AG08396 (cell line): ENCODE measurements around the gene TNIP2.
"Not testable (repeated sequence)": the region's sequence is repeated elsewhere in the genome, so short reads cannot be mapped to it uniquely, and the experiment has no call there.

Source experiments
- DNase-seq: peaks from one replicate; pipeline ENCODE4 v3.0.0; 2012; ENCODE audit warnings: low spot score, mixed read lengths

The TNIP2 gene

GRCh38 chr4:2767705-2768074 lies 11.6 kb upstream of the TNIP2 start:
- DNase-seq = no peak

GRCh38 chr4:2767046-2767704 lies 11.0 kb upstream of the TNIP2 start:
- no peak for DNase-seq

GRCh38 chr4:2765832-2766526 lies 9.8 kb upstream of the TNIP2 start:
- no peak for DNase-seq

DNA sequence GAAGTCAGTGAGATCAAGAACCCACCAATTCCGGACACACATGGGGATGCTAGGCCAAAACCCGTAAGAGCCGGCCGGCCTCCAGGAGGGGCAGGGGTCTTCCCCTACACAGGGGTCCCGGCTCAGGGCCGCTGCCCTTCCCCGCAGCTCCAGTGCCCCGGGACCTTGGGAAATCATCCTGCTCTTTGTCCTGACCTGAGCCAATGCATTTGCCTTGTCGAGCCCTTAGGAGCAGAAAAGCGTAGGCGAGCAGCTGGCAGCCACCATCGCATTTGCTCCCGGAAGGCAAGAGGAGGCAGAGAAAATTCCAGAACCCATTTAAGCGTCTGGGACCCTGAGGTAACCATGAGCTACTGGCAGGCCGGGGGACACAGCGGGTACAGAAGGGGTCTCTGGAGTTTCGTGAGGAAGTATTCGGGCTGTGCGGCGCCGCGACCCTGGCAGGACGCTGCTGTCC lies 7.4 kb upstream of the TNIP2 start:
- peak; percentile 45 for DNase-seq

- not testable (repeated sequence) for DNase-seq
Observed at GRCh38 chr4:2762486-2763370, 6.6 kb upstream of the TNIP2 start.

DNA sequence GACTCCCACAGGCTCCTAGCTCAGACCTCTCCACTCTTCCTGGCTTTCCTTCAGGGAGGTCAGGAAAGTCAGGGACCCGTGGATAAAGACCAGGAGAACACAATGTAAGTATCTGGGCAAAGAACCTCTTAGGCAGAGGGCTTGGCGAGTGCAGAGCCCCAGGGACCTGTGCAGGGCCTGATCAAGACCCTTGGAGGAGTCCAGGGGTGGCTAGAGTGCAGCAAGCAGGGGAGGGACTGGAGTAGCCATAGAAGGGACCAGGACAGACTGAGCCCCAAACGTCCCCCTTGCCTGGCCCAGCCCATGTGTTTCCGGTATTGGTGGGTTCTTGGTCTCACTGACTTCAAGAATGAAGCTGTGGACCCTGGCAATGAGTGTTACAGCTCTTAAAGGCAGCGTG lies 5.9 kb upstream of the TNIP2 start:
- DNase-seq = no peak

DNA sequence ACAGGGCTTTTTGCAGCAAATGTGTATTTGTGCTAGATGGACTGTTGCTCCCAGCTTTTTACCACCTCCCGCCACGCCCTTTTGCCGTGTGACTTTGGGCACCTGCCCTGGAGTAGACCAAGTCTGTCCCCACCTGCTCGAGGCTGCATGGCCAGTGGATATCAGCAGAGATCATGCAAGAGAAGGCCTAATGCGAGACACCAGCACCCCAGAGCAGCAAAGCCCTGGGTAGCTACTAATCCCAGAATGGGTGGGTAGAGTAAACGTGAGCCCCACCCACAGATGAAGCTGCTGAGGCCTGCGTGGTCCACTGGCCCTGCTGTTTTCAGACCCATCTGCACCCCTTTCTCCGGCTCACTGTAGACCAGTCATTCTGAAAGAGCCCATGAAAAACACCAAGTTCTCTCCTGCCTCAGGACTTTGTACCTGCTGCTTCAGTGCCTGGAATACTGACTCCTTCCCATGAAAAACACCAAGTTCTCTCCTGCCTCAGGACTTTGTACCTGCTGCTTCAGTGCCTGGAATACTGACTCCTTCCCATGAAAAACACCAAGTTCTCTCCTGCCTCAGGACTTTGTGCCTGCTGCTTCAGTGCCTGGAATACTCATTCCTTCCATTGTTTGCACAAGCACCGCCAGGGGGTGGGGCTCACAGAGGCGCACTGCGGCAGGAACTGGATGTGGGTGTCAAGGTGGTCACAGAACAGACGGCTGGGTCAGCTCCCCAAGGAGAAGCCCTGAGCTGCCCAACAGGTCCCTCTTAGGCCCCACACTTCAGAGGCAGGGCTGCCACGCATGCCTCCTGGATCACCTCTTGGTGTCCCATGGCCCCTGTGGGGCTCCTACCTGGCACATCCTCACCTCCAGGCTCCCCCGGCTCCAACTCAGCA lies 5.1 kb upstream of the TNIP2 start:
- peak; percentile 3 for DNase-seq

- peak; percentile 5 for DNase-seq
Observed at GRCh38 chr4:2757426-2757825, 1.3 kb upstream of the TNIP2 start.

DNA sequence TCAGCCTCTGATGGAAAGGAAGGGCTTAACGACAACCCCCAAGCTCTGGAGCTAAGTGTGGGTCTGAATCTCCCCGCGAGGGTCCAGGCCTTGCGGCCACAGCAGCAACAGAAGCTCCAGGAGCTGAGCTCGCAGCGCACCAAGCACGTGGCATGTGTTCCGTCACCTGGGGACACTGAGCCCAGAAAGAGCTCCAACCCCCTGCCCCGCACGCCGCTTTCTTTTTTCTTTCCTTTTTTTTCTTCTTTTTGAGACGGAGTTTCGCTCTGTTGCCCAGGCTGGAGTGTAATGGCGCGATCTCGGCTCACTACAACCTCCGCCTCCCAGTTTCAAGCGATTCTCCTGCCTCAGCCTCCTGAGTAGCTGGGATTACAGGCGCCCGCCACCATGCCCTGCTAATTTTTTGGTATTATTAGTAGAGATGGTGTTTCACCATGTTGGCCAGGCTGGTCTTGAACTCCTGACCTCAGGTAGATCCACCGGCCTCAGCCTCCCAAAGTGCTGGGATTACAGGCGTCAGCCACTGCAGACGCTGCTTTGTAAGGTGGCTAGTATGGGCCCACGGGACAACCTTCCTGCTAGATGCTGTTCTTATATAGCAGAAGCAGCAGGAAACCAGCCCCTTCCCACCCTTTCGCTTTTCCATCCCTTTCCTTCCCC lies 685 bp upstream of the TNIP2 start:
- no peak for DNase-seq

DNA sequence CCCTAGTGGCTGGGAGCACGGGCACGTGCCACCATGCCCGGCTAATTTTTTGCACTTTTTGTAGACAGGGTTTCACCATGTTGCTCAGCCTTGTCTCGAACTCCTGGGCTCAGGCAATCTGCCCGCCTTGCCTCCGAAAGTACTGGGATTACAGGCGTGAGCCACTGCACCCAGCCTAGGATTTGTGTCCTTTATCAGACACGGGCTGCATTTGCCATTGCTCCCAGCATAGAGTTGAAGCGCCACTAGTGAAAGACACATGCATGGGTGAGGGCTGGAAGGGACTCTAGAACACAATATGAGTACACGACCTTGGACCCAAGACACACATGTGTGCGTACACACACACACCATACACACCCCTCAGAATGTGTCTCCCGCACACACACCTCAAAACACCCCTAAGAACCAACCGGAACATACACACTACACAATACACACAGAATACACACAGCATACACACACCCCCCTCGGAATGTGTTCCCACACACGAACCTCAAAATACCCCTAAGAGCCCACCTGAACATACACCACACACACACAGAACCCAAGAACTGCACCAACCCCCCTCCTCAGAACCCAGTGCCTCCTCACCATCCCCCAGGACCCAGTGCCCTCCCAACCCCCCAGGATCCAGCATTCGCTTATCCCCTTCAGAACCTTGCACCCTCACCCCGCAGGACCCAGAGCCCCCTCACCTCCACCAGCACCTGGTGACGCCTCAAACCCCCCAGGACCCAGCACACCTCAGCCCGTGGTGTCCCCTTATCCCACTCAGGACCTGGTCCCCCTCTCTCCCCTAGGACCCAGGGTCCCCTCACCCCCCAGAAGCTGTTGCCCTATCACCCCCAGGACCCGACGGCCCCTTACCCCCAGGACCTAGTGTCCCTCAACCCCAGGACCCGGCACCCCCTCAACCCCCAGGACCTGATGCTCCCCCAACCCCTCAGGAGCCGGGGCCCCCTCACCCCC lies 1.0 kb downstream of the TNIP2 start:
- DNase-seq = no peak

DNA sequence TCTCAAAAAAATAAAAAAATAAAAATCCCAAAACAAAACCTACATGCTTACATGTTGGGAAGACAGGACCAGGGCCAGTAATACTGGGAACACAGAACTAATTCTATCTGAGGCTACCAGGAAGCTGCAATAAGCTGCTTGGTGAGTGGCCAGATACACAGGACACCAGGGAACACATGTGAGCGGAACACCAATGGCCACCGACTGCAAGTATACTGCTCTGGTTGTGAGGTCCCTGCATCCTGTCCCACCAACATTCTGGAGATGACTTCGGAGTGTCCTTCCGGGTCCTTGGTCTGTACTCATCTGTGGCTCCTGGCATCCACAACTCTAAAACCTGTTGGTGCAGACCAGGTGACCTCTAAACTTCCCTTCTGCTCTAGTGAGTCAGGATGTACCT lies 2.7 kb downstream of the TNIP2 start:
- no peak for DNase-seq

DNA sequence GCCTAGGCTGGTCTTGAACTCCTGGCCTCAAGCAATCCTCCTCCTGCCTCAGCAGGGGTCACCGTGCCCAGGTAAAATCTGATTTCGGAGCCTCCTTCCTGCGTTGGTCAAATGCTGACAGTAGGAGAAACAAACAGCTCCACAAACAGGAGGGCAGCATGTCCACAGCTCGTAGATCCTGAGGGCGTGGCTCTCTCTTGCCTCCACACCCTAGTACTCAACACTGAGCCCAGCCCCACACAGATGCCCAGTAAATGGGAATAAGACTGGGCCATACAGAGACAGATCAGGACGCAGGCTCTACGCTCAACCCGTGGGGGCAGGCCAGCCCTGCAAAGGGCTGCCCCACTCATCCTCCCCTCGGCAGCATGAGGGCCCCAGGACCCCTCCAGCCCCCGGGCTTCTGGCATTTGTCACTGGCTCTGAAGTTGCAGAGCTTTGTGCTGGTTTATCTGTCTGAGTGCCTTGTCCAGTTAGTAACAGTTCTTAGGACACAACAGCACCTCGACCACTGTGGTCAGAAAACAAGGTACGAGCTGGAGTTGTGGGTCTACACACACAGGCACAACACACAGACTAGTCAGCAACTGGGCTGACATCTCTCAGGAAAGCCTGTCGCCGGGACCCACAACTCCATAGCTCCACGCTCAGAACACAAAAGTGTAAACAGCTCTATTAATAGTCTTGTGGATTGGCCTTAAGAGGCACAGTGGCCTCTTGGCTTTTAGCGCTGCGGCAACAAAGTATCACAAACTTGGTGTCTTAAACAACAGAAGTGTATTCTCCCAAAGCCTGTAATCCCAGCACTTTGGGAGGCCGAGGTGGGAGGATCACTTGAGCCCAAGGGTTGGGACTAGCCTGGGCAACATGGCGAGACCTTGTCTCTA lies 5.2 kb downstream of the TNIP2 start:
- DNase-seq = no peak

- DNase-seq = no peak
Observed at GRCh38 chr4:2746891-2747695, 9.0 kb downstream of the TNIP2 start.

- peak; percentile 69 for DNase-seq
Observed at GRCh38 chr4:2745981-2746806, 9.9 kb downstream of the TNIP2 start.

- DNase-seq = no peak
Observed at GRCh38 chr4:2745516-2745915, 10.6 kb downstream of the TNIP2 start.

DNA sequence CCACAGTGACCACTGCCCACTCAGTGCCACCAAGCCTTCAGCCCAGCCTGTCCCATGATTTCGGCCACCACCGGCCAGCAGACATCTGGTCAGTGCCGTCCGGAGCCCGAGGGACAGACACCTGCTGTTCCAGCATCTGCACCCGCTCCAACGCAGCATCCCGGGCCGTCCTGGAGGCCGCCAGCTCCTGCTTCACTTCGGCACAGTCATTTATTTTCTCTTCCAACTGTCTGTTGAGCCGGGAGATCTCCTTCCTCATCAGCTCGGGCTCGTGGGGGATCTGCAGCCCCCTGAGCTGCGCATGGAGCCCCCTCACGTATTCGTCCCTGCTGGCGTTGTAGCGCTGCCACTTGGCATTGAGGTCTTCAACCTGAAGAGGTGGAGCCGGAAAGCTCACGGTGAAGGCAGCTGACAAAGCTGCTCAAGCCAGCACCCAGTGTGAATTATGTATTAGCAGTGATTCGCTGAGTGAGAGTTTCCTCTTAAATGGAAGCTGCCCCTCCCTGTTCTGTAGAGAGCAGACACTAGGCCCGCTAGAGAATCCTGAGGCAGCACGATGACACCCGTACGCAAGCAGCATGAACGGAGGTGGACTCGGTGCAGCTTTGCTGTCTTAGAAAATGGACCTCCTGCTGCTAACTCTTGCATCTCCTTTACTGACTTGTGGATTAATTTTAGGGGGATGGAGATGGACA lies 11.4 kb downstream of the TNIP2 start:
- DNase-seq = no peak
